ENCODE data around the gene TENM4.

DNA sequence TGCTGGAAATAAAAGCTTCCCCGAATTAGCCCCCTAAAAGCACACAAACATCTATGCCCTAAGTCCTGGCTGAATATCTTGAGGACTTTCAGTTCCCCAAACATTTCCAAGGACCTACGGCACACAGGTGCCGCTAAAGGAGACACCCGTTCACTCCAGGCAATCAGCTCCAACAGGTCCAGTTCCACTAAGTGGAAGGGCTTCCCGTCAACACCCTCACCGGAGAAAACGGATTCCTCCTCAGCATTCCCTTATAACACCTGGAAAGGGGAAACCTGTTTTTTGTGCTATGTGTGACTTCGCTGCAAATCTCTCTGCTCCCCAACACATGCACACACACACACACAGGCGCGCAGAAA is 3.9 kb downstream of the TENM4 start:
- no peak for TF ChIP-seq EZH2phosphoT487 (IDR thresholded peaks at IDR 0.05; ENCODE audit: borderline replicate concordance, low read depth, low read length)
- TF ChIP-seq, protein P1, sequence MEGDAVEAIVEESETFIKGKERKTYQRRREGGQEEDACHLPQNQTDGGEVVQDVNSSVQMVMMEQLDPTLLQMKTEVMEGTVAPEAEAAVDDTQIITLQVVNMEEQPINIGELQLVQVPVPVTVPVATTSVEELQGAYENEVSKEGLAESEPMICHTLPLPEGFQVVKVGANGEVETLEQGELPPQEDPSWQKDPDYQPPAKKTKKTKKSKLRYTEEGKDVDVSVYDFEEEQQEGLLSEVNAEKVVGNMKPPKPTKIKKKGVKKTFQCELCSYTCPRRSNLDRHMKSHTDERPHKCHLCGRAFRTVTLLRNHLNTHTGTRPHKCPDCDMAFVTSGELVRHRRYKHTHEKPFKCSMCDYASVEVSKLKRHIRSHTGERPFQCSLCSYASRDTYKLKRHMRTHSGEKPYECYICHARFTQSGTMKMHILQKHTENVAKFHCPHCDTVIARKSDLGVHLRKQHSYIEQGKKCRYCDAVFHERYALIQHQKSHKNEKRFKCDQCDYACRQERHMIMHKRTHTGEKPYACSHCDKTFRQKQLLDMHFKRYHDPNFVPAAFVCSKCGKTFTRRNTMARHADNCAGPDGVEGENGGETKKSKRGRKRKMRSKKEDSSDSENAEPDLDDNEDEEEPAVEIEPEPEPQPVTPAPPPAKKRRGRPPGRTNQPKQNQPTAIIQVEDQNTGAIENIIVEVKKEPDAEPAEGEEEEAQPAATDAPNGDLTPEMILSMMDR (conservative IDR thresholded peaks at IDR 0.05; ENCODE audit: low read length) = no peak
